HepG2 (cell line): Measurements from ENCODE around the gene MUC6. TPM values are rescaled to one million over a fixed set of nuclear protein-coding genes. Genes with fewer than 3 reads are reported as not detected.
A peak's percentile ranks its signal among the peaks of the same experiment; 100 is the strongest.

Experiments
- ARID5B ChIP-seq: IDR thresholded peaks from 2 replicates; pipeline ENCODE4 v1.4.0; 2020; ENCODE audit warnings: mild to moderate bottlenecking, missing genetic modification reagents
- BRD4 ChIP-seq: sonication (generic); formaldehyde crosslinking; IDR thresholded peaks from 2 replicates; pipeline ENCODE4 v1.4.0; 2020; ENCODE audit warnings: missing genetic modification reagents
- FOXP4 ChIP-seq: sonication (generic); formaldehyde crosslinking; IDR thresholded peaks from 2 replicates; pipeline ENCODE4 v1.4.0; 2020; ENCODE audit warnings: missing genetic modification reagents
- HNF4A ChIP-seq: sonication (generic); formaldehyde crosslinking; IDR thresholded peaks from 2 replicates; pipeline ENCODE4 v1.4.0; 2020; ENCODE audit warnings: missing genetic modification reagents
- HNRNPK ChIP-seq: fragments of 200-400 bp; formaldehyde crosslinking; IDR thresholded peaks from 2 replicates; pipeline ENCODE4 v1.6.1; 2018; ENCODE audit warnings: low read length, low read depth, moderate library complexity, mild to moderate bottlenecking; ENCODE audit not compliant: poor library complexity, severe bottlenecking
- HOXA9 ChIP-seq: sonication (generic); formaldehyde crosslinking; IDR thresholded peaks from 2 replicates; pipeline ENCODE4 v1.8.1; 2022; ENCODE audit warnings: missing genetic modification reagents, mild to moderate bottlenecking, moderate library complexity, borderline replicate concordance
- NBN ChIP-seq: fragments of 450-650 bp; conservative IDR thresholded peaks from 2 replicates; pipeline ENCODE4 v1.6.1; 2017
- PHF21A ChIP-seq: sonication (generic); formaldehyde crosslinking; IDR thresholded peaks from 2 replicates; pipeline ENCODE4 v1.5.0; 2020; ENCODE audit warnings: mild to moderate bottlenecking, missing genetic modification reagents
- PITX1 ChIP-seq: sonication (generic); formaldehyde crosslinking; IDR thresholded peaks from 2 replicates; pipeline ENCODE4 v1.5.1; 2020; ENCODE audit warnings: mild to moderate bottlenecking, missing genetic modification reagents
- RARA ChIP-seq: IDR thresholded peaks from 2 replicates; pipeline ENCODE4 v1.6.1; 2016; ENCODE audit warnings: missing genetic modification reagents, missing compliant biosample characterization
- SNAPC5 ChIP-seq: sonication (generic); formaldehyde crosslinking; IDR thresholded peaks from 2 replicates; pipeline ENCODE4 v1.8.1; 2023; ENCODE audit warnings: mild to moderate bottlenecking, missing genetic modification reagents, borderline replicate concordance
- SOX6 ChIP-seq, 2 experiments: fragments of 450-650 bp in 1 of 2; sonication (generic) in 1 of 2; formaldehyde crosslinking in 1 of 2; IDR thresholded peaks; 2 replicates each; pipeline versions ENCODE4 v1.4.0 to v1.6.1; 2017 to 2020; ENCODE audit warnings: antibody characterized with exemption in 1 of 2, mild to moderate bottlenecking in 1 of 2, missing genetic modification reagents in 1 of 2
- ZNF503 ChIP-seq: sonication (generic); formaldehyde crosslinking; IDR thresholded peaks from 2 replicates; pipeline ENCODE4 v1.4.0; 2020; ENCODE audit warnings: missing genetic modification reagents
- ZNF691 ChIP-seq: sonication (generic); formaldehyde crosslinking; IDR thresholded peaks from 2 replicates; pipeline ENCODE4 v1.4.0; 2020; ENCODE audit warnings: missing genetic modification reagents, low read depth, mild to moderate bottlenecking, borderline replicate concordance
- ZSCAN5A ChIP-seq: sonication (generic); formaldehyde crosslinking; IDR thresholded peaks from 2 replicates; pipeline ENCODE4 v1.8.0; 2022; ENCODE audit warnings: mild to moderate bottlenecking, missing genetic modification reagents, borderline replicate concordance
- polyA plus RNA-seq, 8 experiments: library from polyadenylated mRNA; depleted of rRNA in 3 of 8; stranded (reverse) in 7 of 8; unstranded in 1 of 8; fragments of >200 nt; fragmentation: Illumina TruSeq in 4 of 8; extraction: Trizol in 4 of 8; gene quantifications; 2 replicates each; pipeline versions ENCODE4 v1.2.1 to v1.2.3, GENCODE V29; 2011 to 2016; ENCODE audit warnings: low read depth in 4 of 8, missing spikeins in 1 of 8, mixed read lengths in 1 of 8; ENCODE audit not compliant: insufficient read depth in 1 of 8
- total RNA-seq, 5 experiments: library from RNA; depleted of rRNA; stranded (reverse); fragments of >200 nt; fragmentation: Illumina TruSeq; extraction: Trizol; gene quantifications; 2 replicates each; pipeline ENCODE4 v1.2.3, GENCODE V29; 2016; ENCODE audit warnings: low read depth in 1 of 5

The MUC6 gene
- total and polyA plus RNA-seq, 2 of the 13 experiments (the other 11 are each of a cell fraction or from before 2014, with no cell fraction given), result not detected

- TF ChIP-seq ARID5B (CRISPR knock-in tag) (peak; percentile 38; the same call in 1 of the 2 replicates), BRD4 (no peak), HOXA9 (CRISPR knock-in tag) (no peak), SNAPC5 (CRISPR knock-in tag) (no peak), ZSCAN5A (CRISPR knock-in tag) (no peak), RARA (CRISPR knock-in tag) (peak; percentile 72), ZNF503 (CRISPR knock-in tag) (no peak), HNF4A (CRISPR knock-in tag) (peak; percentile 21; the same call in 1 of the 2 replicates), ZNF691 (CRISPR knock-in tag) (0 out of 2 replicates have a peak, but pooled peaks have one; percentile 27), SOX6 (IDR thresholded peaks at IDR 0.05) (no peak), SOX6 (CRISPR knock-in tag; IDR thresholded peaks at IDR 0.05) (peak; percentile 30; the same call in 1 of the 2 replicates), FOXP4 (CRISPR knock-in tag) (no peak), PHF21A (CRISPR knock-in tag) (0 out of 2 replicates have a peak, but pooled peaks have one; percentile 21), HNRNPK (no peak), PITX1 (0 out of 2 replicates have a peak, but pooled peaks have one; percentile 31), NBN (no peak)
Observed at GRCh38 chr11:1073261-1073724, 36.8 kb upstream of the MUC6 start (continued).
